H1 (cell line): ENCODE results near the gene KRTAP10-8. TPM values are rescaled to one million over a fixed set of nuclear protein-coding genes. Genes with fewer than 3 reads are reported as not detected.
A peak's percentile ranks its signal among the peaks of the same experiment; 100 is the strongest.

Experiments used
- CTCF ChIA-PET: fragments of 300-600 bp; sonication (Branson Sonifier 250); formaldehyde crosslinking; loops from one replicate; lab custom pipeline; 2021; ENCODE audit not compliant: partially characterized antibody; lab: Charles Lee
- POLR2A ChIA-PET: fragments of 300-600 bp; sonication (Branson Sonifier 250); formaldehyde crosslinking; loops from one replicate; lab custom pipeline; 2021; ENCODE audit warnings: inconsistent platforms; ENCODE audit not compliant: partially characterized antibody; lab: Charles Lee
- DNase-seq, 2 experiments: peaks; one replicate each; pipeline versions ENCODE4 v3.0.0 to v3.0.0-alpha.2; 2010 to 2022; ENCODE audit warnings: low spot score in 2 of 2, low read depth in 1 of 2, mixed read lengths in 1 of 2
- FAIRE-seq: peaks from 2 replicates; lab custom pipeline; 2011; peaks lifted over from hg19 to GRCh38; lab: Jason Lieb, UNC
- H2AFZ ChIP-seq: 2 replicates; pipeline ENCODE4 v1.8.1; 2012; ENCODE audit warnings: low read length, inconsistent platforms
- H2AK5ac ChIP-seq: 2 replicates; pipeline ENCODE4 v1.6.1; 2013; ENCODE audit warnings: low read depth, low read length
- H2BK120ac ChIP-seq: replicated peaks from 2 replicates; pipeline ENCODE3; 2013; ENCODE audit warnings: low read depth, low read length, inconsistent platforms
- H2BK12ac ChIP-seq: 2 replicates; pipeline ENCODE4 v1.6.1; 2013; ENCODE audit warnings: low read depth, low read length
- H2BK15ac ChIP-seq: 2 replicates; pipeline ENCODE4 v1.6.1; 2013; ENCODE audit warnings: low read length
- H2BK20ac ChIP-seq: 2 replicates; pipeline ENCODE4 v1.6.1; 2013; ENCODE audit warnings: low read length
- H2BK5ac ChIP-seq: 2 replicates; pipeline ENCODE4 v1.6.1; 2013; ENCODE audit warnings: low read depth, low read length
- H3K14ac ChIP-seq: 2 replicates; pipeline ENCODE4 v1.6.1; 2013; ENCODE audit warnings: inconsistent platforms; ENCODE audit not compliant: insufficient read length
- H3K18ac ChIP-seq: 2 replicates; pipeline ENCODE4 v1.6.1; 2013; ENCODE audit warnings: low read length; ENCODE audit errors: extremely low read depth
- H3K23ac ChIP-seq: 2 replicates; pipeline ENCODE4 v1.6.1; 2013; ENCODE audit warnings: inconsistent platforms; ENCODE audit not compliant: insufficient read length
- H3K23me2 ChIP-seq: 2 replicates; pipeline ENCODE4 v1.6.1; 2013; ENCODE audit warnings: low read depth, low read length
- H3K27ac ChIP-seq: 2 replicates; pipeline ENCODE4 v1.6.1; 2011; ENCODE audit warnings: low read depth, low read length, inconsistent platforms
- H3K27me3 ChIP-seq, 4 experiments: replicated peaks in 1 of 4; 1 replicate in 1 of 4; 2 replicates in 3 of 4; pipeline versions ENCODE4 v1.6.1 to v1.8.1; 2011 to 2013; ENCODE audit warnings: low read length in 3 of 4, mild to moderate bottlenecking in 3 of 4, inconsistent platforms in 2 of 4, mixed read lengths in 2 of 4, moderate library complexity in 1 of 4; ENCODE audit not compliant: control insufficient read depth in 3 of 4, insufficient read depth in 3 of 4; ENCODE audit errors: extremely low read depth in 1 of 4
- H3K36me3 ChIP-seq, 4 experiments: 2 replicates each; pipeline versions ENCODE4 v1.6.1 to v1.8.1; 2011 to 2013; ENCODE audit warnings: mild to moderate bottlenecking in 4 of 4, low read length in 3 of 4, moderate library complexity in 2 of 4, control low read depth in 1 of 4, inconsistent platforms in 1 of 4; ENCODE audit not compliant: insufficient read depth in 4 of 4, control insufficient read depth in 2 of 4
- H3K4ac ChIP-seq: replicated peaks from 2 replicates; pipeline ENCODE3; 2013; ENCODE audit warnings: low read length, low read depth, mixed read lengths, inconsistent platforms; ENCODE audit not compliant: insufficient read length
- H3K4me1 ChIP-seq, 4 experiments: replicated peaks in 1 of 4; 1 replicate in 1 of 4; 2 replicates in 3 of 4; pipeline versions ENCODE4 v1.6.1 to v1.8.1; 2011 to 2013; ENCODE audit warnings: low read length in 3 of 4, inconsistent platforms in 2 of 4, mixed read lengths in 1 of 4; ENCODE audit not compliant: insufficient read depth in 4 of 4, control insufficient read depth in 3 of 4
- H3K4me2 ChIP-seq, 2 experiments: 2 replicates each; pipeline versions ENCODE4 v1.6.1 to v1.8.1; 2011 to 2013; ENCODE audit warnings: low read depth in 2 of 2, low read length in 2 of 2, control low read depth in 1 of 2, inconsistent platforms in 1 of 2, mild to moderate bottlenecking in 1 of 2; ENCODE audit not compliant: insufficient read depth in 1 of 2
- H3K4me3 ChIP-seq, 4 experiments: fragments of 200-600, 300-600 bp in 1 of 4; sonication (generic), shearing (Covaris generic), sonication (Bioruptor Twin) in 1 of 4; 2 replicates each; pipeline versions ENCODE4 v1.5.1 to v1.8.1; 2011 to 2016; ENCODE audit warnings: low read length in 4 of 4, low read depth in 3 of 4, control low read depth in 2 of 4, inconsistent platforms in 2 of 4, mild to moderate bottlenecking in 2 of 4, mixed read lengths in 1 of 4, moderate library complexity in 1 of 4; ENCODE audit not compliant: insufficient read depth in 2 of 4; ENCODE audit errors: extremely low read depth in 1 of 4
- H3K56ac ChIP-seq: replicated peaks from 2 replicates; pipeline ENCODE3; 2013; ENCODE audit warnings: low read depth, mild to moderate bottlenecking, mixed read lengths, low read length, inconsistent platforms; ENCODE audit not compliant: insufficient read length
- H3K79me1 ChIP-seq: 2 replicates; pipeline ENCODE4 v1.6.1; 2013; ENCODE audit warnings: low read depth, low read length, control low read depth
- H3K79me2 ChIP-seq, 2 experiments: 2 replicates each; pipeline versions ENCODE4 v1.6.1 to v1.8.1; 2012 to 2013; ENCODE audit warnings: low read length in 2 of 2, mild to moderate bottlenecking in 2 of 2, inconsistent platforms in 1 of 2; ENCODE audit not compliant: insufficient read depth in 2 of 2, control insufficient read depth in 1 of 2
- H3K9ac ChIP-seq, 4 experiments: replicated peaks in 1 of 4; 1 replicate in 1 of 4; 2 replicates in 3 of 4; pipeline versions ENCODE4 v1.6.1 to v1.8.1; 2011 to 2013; ENCODE audit warnings: low read depth in 3 of 4, low read length in 3 of 4, control low read depth in 2 of 4, mild to moderate bottlenecking in 2 of 4, moderate library complexity in 2 of 4, inconsistent platforms in 1 of 4; ENCODE audit errors: extremely low read depth in 1 of 4
- H3K9me3 ChIP-seq, 2 experiments: 2 replicates each; pipeline versions ENCODE4 v1.6.1 to v1.8.1; 2012 to 2013; ENCODE audit warnings: mild to moderate bottlenecking in 2 of 2, moderate library complexity in 2 of 2, control low read depth in 1 of 2, inconsistent platforms in 1 of 2, low read depth in 1 of 2, low read length in 1 of 2, mixed read lengths in 1 of 2; ENCODE audit not compliant: insufficient read depth in 2 of 2
- H4K20me1 ChIP-seq, 2 experiments: replicated peaks in 1 of 2; 2 replicates each; pipeline versions ENCODE3 to v1.8.1; 2011 to 2013; ENCODE audit warnings: inconsistent platforms in 2 of 2, low read length in 2 of 2, mild to moderate bottlenecking in 1 of 2; ENCODE audit not compliant: insufficient read depth in 2 of 2, control insufficient read depth in 1 of 2
- H4K5ac ChIP-seq: 2 replicates; pipeline ENCODE4 v1.6.1; 2013; ENCODE audit warnings: low read length, low read depth, mixed read lengths, inconsistent platforms; ENCODE audit not compliant: insufficient read length
- H4K8ac ChIP-seq: 2 replicates; pipeline ENCODE4 v1.8.0; 2013; ENCODE audit warnings: mild to moderate bottlenecking, moderate library complexity, low read length, inconsistent platforms; ENCODE audit not compliant: insufficient read depth; ENCODE audit errors: extremely low read depth
- H4K91ac ChIP-seq: replicated peaks from 2 replicates; pipeline ENCODE3; 2013; ENCODE audit warnings: low read length, mixed read lengths, inconsistent platforms; ENCODE audit not compliant: insufficient read length
- CBX5 ChIP-seq: fragments of 300-800, 300-1000 bp; sonication (generic); IDR thresholded peaks from 2 replicates; pipeline ENCODE4 v1.7.1; 2016; ENCODE audit warnings: antibody characterized with exemption, low read length, low read depth
- CTBP2 ChIP-seq: IDR thresholded peaks from 2 replicates; pipeline ENCODE4 v1.7.0; 2011; ENCODE audit warnings: borderline replicate concordance, mild to moderate bottlenecking, moderate library complexity, mixed read lengths, low read length; ENCODE audit not compliant: insufficient read depth, insufficient read length
- JUN ChIP-seq: IDR thresholded peaks from 2 replicates; pipeline ENCODE4 v1.6.1; 2011; ENCODE audit warnings: low read depth, mild to moderate bottlenecking, improper control_type of control experiment, low read length
- KDM4A ChIP-seq: IDR thresholded peaks from one replicate; pipeline ENCODE4 v1.7.1; 2012; ENCODE audit warnings: low read depth, mild to moderate bottlenecking, moderate library complexity, low read length, inconsistent platforms; ENCODE audit not compliant: severe bottlenecking
- RAD21 ChIP-seq, 2 experiments: IDR thresholded peaks in 1 of 2; conservative IDR thresholded peaks in 1 of 2; 2 replicates each; pipeline ENCODE4 v1.6.1; 2011; ENCODE audit warnings: low read depth in 2 of 2, low read length in 2 of 2, improper control_type of control experiment in 1 of 2, inconsistent platforms in 1 of 2, mild to moderate bottlenecking in 1 of 2, moderate library complexity in 1 of 2
- TCF12 ChIP-seq: IDR thresholded peaks from 2 replicates; pipeline ENCODE4 v1.6.1; 2011; ENCODE audit warnings: low read depth, mild to moderate bottlenecking, low read length
- ZNF274 ChIP-seq: IDR thresholded peaks from 2 replicates; pipeline ENCODE4 v1.7.0; 2012; ENCODE audit warnings: low read length, borderline replicate concordance; ENCODE audit errors: extremely low read depth
- WGBS, 2 experiments: shearing (Covaris generic) in 1 of 2; methylation state at CpG; one replicate each; pipeline versions ENCODE4 v1.1.6 to v1.1.7; 2013 to 2015; ENCODE audit warnings: low lambda C conversion rate in 2 of 2, mixed read lengths in 2 of 2, inconsistent platforms in 1 of 2, low coverage in 1 of 2, missing lambda C conversion rate in 1 of 2; ENCODE audit not compliant: insufficient replicate concordance in 2 of 2, insufficient coverage in 1 of 2, insufficient read length in 1 of 2; ENCODE audit errors: extremely low coverage in 1 of 2, missing lambda C conversion rate in 1 of 2; 5-methylcytosine and 5-hydroxymethylcytosine counted together
- polyA plus RNA-seq, 7 experiments: library from polyadenylated mRNA; depleted of rRNA in 3 of 7; stranded (reverse) in 5 of 7; unstranded in 2 of 7; fragments of >200 nt in 5 of 7; fragments of 200-250 nt in 2 of 7; gene quantifications; 1 replicate in 5 of 7; 2 replicates in 1 of 7; 4 replicates in 1 of 7; pipeline versions ENCODE4 v1.2.1 to v1.2.3, GENCODE V29; 2011 to 2013; ENCODE audit warnings: missing spikeins in 2 of 7, mixed read lengths in 2 of 7
- total RNA-seq: library from RNA; stranded (reverse); fragmentation: NEBNext Ultra II Directional; extraction: Animal tissue kit (Norgen Biotek cat#: 25700); gene quantifications from 2 replicates; pipeline ENCODE4 v1.2.1, GENCODE V29; 2021
- TF ChIP-seq, protein P1 (sequence below), 3 experiments: IDR thresholded peaks; 1 replicate in 2 of 3; 2 replicates in 1 of 3; pipeline versions ENCODE4 v1.5.1 to v1.6.1; 2011; ENCODE audit warnings: low read length in 3 of 3, mild to moderate bottlenecking in 3 of 3, inconsistent platforms in 2 of 3, low read depth in 1 of 3, moderate library complexity in 1 of 3; ENCODE audit not compliant: insufficient read depth in 1 of 3; ENCODE audit errors: control extremely low read depth in 1 of 3

Gene KRTAP10-8
- total and polyA plus RNA-seq, 2 of the 8 experiments (the other 6 are each of a cell fraction or from before 2014, with no cell fraction given), result not detected

GRCh38 chr21:44636209-44637017 lies 24.5 kb downstream of the KRTAP10-8 start:
- Histone ChIP-seq H3K4me1 (no peaks in the 10 kb centered on the region; a peak in 1 of 7 replicates), H3K23me2 (no peaks in the 10 kb centered on the region), H3K56ac (no peak overlapping the region), H2AK5ac (no peak overlapping the region), H3K4me2 (no peak overlapping the region), H4K5ac (no peak overlapping the region), H2AFZ (no peak overlapping the region), H2BK15ac (no peak overlapping the region), H3K4ac (no peak overlapping the region), H3K23ac (no peak overlapping the region), H2BK20ac (no peak overlapping the region), H4K20me1 (peaks cover 0 to 3% of the 10 kb centered on the region in 2 experiments), H4K8ac (no peak overlapping the region; the same call in 1 of the 2 replicates), H4K91ac (no peak overlapping the region), H3K18ac (no peak overlapping the region), H2BK12ac (no peak overlapping the region), H3K79me2 (no peaks in the 10 kb centered on the region), H2BK5ac (0 out of 2 replicates have a peak overlapping the region, but pooled peaks have one; percentile 9), H3K79me1 (no peaks in the 10 kb centered on the region), H3K9me3 (peaks cover 3 to 10% of the 10 kb centered on the region in 2 experiments; a peak in 3 of 4 replicates), H2BK120ac (no peak overlapping the region), H3K9ac (no peak overlapping the region), H3K27me3 (no peaks in the 10 kb centered on the region), H3K4me3 (no peak overlapping the region), H3K36me3 (no peaks in the 10 kb centered on the region), H3K27ac (no peak overlapping the region), H3K14ac (no peak overlapping the region)
- TF ChIP-seq CBX5, result no peak
- no peak for TF ChIP-seq TCF12
- TF ChIP-seq, protein P1, sequence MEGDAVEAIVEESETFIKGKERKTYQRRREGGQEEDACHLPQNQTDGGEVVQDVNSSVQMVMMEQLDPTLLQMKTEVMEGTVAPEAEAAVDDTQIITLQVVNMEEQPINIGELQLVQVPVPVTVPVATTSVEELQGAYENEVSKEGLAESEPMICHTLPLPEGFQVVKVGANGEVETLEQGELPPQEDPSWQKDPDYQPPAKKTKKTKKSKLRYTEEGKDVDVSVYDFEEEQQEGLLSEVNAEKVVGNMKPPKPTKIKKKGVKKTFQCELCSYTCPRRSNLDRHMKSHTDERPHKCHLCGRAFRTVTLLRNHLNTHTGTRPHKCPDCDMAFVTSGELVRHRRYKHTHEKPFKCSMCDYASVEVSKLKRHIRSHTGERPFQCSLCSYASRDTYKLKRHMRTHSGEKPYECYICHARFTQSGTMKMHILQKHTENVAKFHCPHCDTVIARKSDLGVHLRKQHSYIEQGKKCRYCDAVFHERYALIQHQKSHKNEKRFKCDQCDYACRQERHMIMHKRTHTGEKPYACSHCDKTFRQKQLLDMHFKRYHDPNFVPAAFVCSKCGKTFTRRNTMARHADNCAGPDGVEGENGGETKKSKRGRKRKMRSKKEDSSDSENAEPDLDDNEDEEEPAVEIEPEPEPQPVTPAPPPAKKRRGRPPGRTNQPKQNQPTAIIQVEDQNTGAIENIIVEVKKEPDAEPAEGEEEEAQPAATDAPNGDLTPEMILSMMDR (IDR thresholded peaks at IDR 0.05; ENCODE audit: control extremely low read depth in 1 of 3, insufficient read depth in 1 of 3, low read depth in 1 of 3, low read length in 3 of 3), result no peak
- TF ChIP-seq ZNF274, result no peak
- TF ChIP-seq JUN, result no peak
- no peak for TF ChIP-seq KDM4A
- TF ChIP-seq RAD21 (IDR thresholded peaks at IDR 0.05 in 1 of 2, conservative IDR thresholded peaks at IDR 0.05 in 1 of 2; ENCODE audit: low read depth in 2 of 2, low read length in 2 of 2), result no peak
- no peak for TF ChIP-seq CTBP2
- ChIA-PET CTCF (no interaction called here), POLR2A (no interaction called here)
- WGBS, 2 experiments, result 86% methylated on average over 13 of the region's 15 CpGs; no CpG with 5 or more reads in 1 of the 2 experiments
- DNase-seq, result no peak
- FAIRE-seq, result no peak
